SK-N-SH (cell line): ENCODE data around the gene GPR162. TPM values are rescaled to one million over a fixed set of nuclear protein-coding genes. Genes with fewer than 3 reads are reported as not detected.

Source experiments
- ELF1 ChIP-seq: IDR thresholded peaks from 2 replicates; pipeline ENCODE4 v1.4.0; 2012
- FOSL2 ChIP-seq: IDR thresholded peaks from 2 replicates; pipeline ENCODE4 v1.4.0; 2012; ENCODE audit warnings: low read depth, mild to moderate bottlenecking, moderate library complexity, borderline replicate concordance
- FOXJ3 ChIP-seq: sonication (generic); formaldehyde crosslinking; IDR thresholded peaks from 2 replicates; pipeline ENCODE4 v1.5.1; 2020; ENCODE audit warnings: mild to moderate bottlenecking, missing genetic modification reagents
- FOXM1 ChIP-seq: IDR thresholded peaks from 2 replicates; pipeline ENCODE4 v1.4.0; 2012; ENCODE audit warnings: low read depth, mild to moderate bottlenecking
- GATA2 ChIP-seq: sonication (generic); formaldehyde crosslinking; IDR thresholded peaks from 2 replicates; pipeline ENCODE4 v1.5.0; 2020; ENCODE audit warnings: mild to moderate bottlenecking, missing genetic modification reagents
- JUND ChIP-seq: IDR thresholded peaks from 2 replicates; pipeline ENCODE4 v1.4.0; 2012
- MAX ChIP-seq: IDR thresholded peaks from 2 replicates; pipeline ENCODE4 v1.4.0; 2012; ENCODE audit warnings: low read depth
- MXI1 ChIP-seq: IDR thresholded peaks from 2 replicates; pipeline ENCODE4 v1.6.1; 2012; ENCODE audit warnings: mild to moderate bottlenecking, low read depth, low read length, improper control_type of control experiment
- POLR2AphosphoS5 ChIP-seq: IDR thresholded peaks from 2 replicates; pipeline ENCODE4 v1.6.1; 2012; ENCODE audit warnings: low read depth, low read length
- RAD21 ChIP-seq: IDR thresholded peaks from 2 replicates; pipeline ENCODE4 v1.6.1; 2012; ENCODE audit warnings: mild to moderate bottlenecking, low read length
- RCOR1 ChIP-seq: fragments of 150-350 bp; IDR thresholded peaks from 2 replicates; pipeline ENCODE4 v1.6.1; 2017; ENCODE audit warnings: antibody characterized with exemption, low read length
- REST ChIP-seq: IDR thresholded peaks from 2 replicates; pipeline ENCODE4 v1.6.1; 2012; ENCODE audit warnings: mild to moderate bottlenecking, low read depth, low read length, moderate library complexity
- TCF12 ChIP-seq: IDR thresholded peaks from 2 replicates; pipeline ENCODE4 v1.4.0; 2012
- YY1 ChIP-seq: IDR thresholded peaks from 2 replicates; pipeline ENCODE4 v1.4.0; 2012; ENCODE audit warnings: low read depth, mild to moderate bottlenecking
- polyA plus RNA-seq, 3 experiments: library from polyadenylated mRNA; depleted of rRNA; stranded (reverse); fragments of >200 nt; gene quantifications; 2 replicates each; pipeline ENCODE4 v1.2.3, GENCODE V29; 2012
- TF ChIP-seq, protein P1 (sequence below): fragments of 200-600 bp; sonication (generic); IDR thresholded peaks from 2 replicates; pipeline ENCODE4 v1.6.1; 2017; ENCODE audit warnings: antibody characterized with exemption, mild to moderate bottlenecking, moderate library complexity
- TF ChIP-seq, protein P2 (sequence below): IDR thresholded peaks from 2 replicates; pipeline ENCODE4 v1.4.0; 2012; ENCODE audit warnings: low read depth, borderline replicate concordance

The GPR162 gene
- polyA plus RNA-seq, 1 of the 3 experiments (the other 2 are of a cell fraction), result 18.6 TPM

- TF ChIP-seq REST (no peak), JUND (no peak), POLR2AphosphoS5 (peak; percentile 10; the same call in 1 of the 2 replicates), YY1 (no peak), FOXJ3 (CRISPR knock-in tag) (no peak), MXI1 (peak; percentile 82), TCF12 (no peak), FOXM1 (no peak), RAD21 (no peak), FOSL2 (no peak), GATA2 (CRISPR knock-in tag) (no peak), MAX (no peak), RCOR1 (no peak), ELF1 (no peak)
- TF ChIP-seq, protein P1, sequence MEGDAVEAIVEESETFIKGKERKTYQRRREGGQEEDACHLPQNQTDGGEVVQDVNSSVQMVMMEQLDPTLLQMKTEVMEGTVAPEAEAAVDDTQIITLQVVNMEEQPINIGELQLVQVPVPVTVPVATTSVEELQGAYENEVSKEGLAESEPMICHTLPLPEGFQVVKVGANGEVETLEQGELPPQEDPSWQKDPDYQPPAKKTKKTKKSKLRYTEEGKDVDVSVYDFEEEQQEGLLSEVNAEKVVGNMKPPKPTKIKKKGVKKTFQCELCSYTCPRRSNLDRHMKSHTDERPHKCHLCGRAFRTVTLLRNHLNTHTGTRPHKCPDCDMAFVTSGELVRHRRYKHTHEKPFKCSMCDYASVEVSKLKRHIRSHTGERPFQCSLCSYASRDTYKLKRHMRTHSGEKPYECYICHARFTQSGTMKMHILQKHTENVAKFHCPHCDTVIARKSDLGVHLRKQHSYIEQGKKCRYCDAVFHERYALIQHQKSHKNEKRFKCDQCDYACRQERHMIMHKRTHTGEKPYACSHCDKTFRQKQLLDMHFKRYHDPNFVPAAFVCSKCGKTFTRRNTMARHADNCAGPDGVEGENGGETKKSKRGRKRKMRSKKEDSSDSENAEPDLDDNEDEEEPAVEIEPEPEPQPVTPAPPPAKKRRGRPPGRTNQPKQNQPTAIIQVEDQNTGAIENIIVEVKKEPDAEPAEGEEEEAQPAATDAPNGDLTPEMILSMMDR, result no peak
- TF ChIP-seq, protein P2, sequence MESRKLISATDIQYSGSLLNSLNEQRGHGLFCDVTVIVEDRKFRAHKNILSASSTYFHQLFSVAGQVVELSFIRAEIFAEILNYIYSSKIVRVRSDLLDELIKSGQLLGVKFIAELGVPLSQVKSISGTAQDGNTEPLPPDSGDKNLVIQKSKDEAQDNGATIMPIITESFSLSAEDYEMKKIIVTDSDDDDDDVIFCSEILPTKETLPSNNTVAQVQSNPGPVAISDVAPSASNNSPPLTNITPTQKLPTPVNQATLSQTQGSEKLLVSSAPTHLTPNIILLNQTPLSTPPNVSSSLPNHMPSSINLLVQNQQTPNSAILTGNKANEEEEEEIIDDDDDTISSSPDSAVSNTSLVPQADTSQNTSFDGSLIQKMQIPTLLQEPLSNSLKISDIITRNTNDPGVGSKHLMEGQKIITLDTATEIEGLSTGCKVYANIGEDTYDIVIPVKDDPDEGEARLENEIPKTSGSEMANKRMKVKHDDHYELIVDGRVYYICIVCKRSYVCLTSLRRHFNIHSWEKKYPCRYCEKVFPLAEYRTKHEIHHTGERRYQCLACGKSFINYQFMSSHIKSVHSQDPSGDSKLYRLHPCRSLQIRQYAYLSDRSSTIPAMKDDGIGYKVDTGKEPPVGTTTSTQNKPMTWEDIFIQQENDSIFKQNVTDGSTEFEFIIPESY, result no peak
These were observed 31.2 kb downstream of the GPR162 start (continued) for GRCh38 chr12:6852651-6853354.
